Measurements from ENCODE around the gene DCXR. TPM values are rescaled to one million over a fixed set of nuclear protein-coding genes. Genes with fewer than 3 reads are reported as not detected.

Gene DCXR
- total and polyA plus RNA-seq, 9 donors: 16.7 to 217 (median 131) TPM

DNA sequence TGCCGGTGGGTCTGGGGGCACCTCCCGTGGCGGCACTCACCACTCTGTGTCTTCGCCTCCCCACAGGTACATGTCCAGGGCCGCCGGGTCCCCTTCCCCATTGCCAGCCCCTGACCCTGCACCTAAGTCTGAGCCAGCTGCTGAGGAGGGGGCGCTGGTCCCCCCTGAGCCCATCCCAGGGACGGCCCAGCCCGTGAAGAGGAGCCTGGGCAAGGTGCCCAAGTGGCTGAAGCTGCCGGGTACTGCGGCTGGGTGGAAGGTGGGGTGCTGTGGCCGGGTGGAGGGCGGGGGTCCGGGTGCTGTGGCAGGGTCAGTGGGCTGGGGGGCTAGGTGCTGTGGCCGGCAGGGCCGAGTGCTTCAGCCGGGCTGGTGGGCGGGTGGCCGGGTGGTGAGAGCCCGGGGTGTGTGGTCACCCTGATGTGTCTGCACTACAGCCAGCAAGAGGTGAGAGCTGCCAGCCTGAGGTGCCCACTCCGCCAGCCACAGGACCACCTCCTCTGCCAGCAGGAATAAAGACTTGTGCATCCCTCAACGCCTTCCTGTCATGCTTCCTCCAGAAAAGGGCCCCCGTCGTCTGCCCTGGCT, 20.5 kb downstream of the DCXR start:
- no peak overlapping the region for H3K27ac ChIP-seq

GRCh38 chr17:82016061-82016874, 21.2 kb downstream of the DCXR start:
- WGBS, 3 donors: 86 to 88% (median 87%) methylated on average over 17 to 28 of the region's 28 CpGs
- intact Hi-C loops (cut with DNase I): loop anchor here in 2 of 4 donors (5.0 kb wide), 1 partner anchor 54 kb away; the partner anchor contains the start of gene NOTUM (in 2 of the 2)
- peaks cover under 1% of the 10 kb centered on the region for H3K4me1 ChIP-seq (ENCODE audit: insufficient read depth)
- no peaks in the 10 kb centered on the region for H3K9me3 ChIP-seq
- no peak overlapping the region for H3K4me3 ChIP-seq
- H3K27ac ChIP-seq: no peak overlapping the region
- H3K27me3 ChIP-seq: no peaks in the 10 kb centered on the region
- DNase-seq: no peak
- no peaks in the 10 kb centered on the region for H3K36me3 ChIP-seq
- no peak for TF ChIP-seq POLR2A (IDR thresholded peaks at IDR 0.05)
- TF ChIP-seq CTCF (IDR thresholded peaks at IDR 0.05): no peak
- TF ChIP-seq EP300 (IDR thresholded peaks at IDR 0.05): no peak

More for the DNA sequence above, 20.5 kb downstream of the DCXR start:
- no peaks in the 10 kb centered on the region for H3K9me3 ChIP-seq
- TF ChIP-seq POLR2A (IDR thresholded peaks at IDR 0.05) (no peak), EP300 (IDR thresholded peaks at IDR 0.05) (no peak), CTCF (IDR thresholded peaks at IDR 0.05) (no peak)
- no peaks in the 10 kb centered on the region for H3K27me3 ChIP-seq
- DNase-seq: no peak
- no peaks in the 10 kb centered on the region for H3K36me3 ChIP-seq
- peaks cover 3% of the 10 kb centered on the region for H3K4me1 ChIP-seq (ENCODE audit: insufficient read depth)
- intact Hi-C loops (cut with DNase I): loop anchor here in 2 of 4 donors (5.0 kb wide), 1 partner anchor 55 kb away; the partner anchor contains the start of gene NOTUM (in 2 of the 2)
- no peak overlapping the region for H3K4me3 ChIP-seq
- WGBS, 3 donors: 83 to 89% (median 84%) methylated on average over 23 to 24 of the region's 24 CpGs

DNA sequence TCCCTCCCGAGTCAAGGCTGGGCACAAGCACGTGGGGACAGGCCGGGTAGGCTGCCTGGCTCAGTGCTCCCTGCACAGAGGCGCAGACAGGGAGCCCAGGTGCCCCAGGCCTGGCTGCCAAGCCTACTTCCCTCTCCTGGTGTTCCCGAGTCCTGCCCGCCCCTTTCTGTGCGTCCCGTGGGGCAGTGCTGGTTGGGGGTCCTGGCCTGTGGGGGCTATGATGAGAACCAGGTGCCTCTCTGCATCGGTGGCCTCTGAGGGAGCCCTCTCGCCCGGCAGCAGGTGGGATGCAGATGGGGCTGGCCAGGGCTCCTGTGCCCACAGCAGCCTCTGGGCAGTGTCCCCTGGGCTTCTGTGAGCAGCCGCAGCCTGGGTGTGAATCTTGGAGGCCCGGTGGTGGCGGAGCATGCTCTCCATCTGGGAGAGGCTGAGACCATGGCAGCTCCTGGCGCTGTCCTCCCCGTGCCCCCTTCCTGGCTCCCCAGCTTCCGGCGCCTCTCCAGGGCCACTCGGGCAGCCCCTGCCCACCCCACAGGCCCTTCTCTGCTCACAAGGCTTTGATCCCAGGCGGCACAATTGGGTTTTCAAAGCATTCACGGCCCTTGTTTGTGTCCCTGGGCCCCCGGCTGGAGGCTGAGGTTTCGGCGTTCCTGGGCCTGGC, 22.1 kb downstream of the DCXR start:
- Histone ChIP-seq H3K27me3 (no peaks in the 10 kb centered on the region), H3K4me3 (no peak overlapping the region), H3K27ac (no peak overlapping the region), H3K36me3 (no peaks in the 10 kb centered on the region), H3K4me1 (ENCODE audit: insufficient read depth) (no peaks in the 10 kb centered on the region), H3K9me3 (no peaks in the 10 kb centered on the region)
- intact Hi-C loops (cut with DNase I): loop anchor here in 2 of 4 donors (5.0 kb wide), 1 partner anchor 53 kb away; the partner anchor contains the start of gene NOTUM (in 2 of the 2)
- TF ChIP-seq EP300 (IDR thresholded peaks at IDR 0.05): no peak
- TF ChIP-seq POLR2A (IDR thresholded peaks at IDR 0.05): no peak
- TF ChIP-seq CTCF (IDR thresholded peaks at IDR 0.05): no peak
- WGBS, 3 donors: 83 to 86% (median 85%) methylated on average over 23 to 24 of the region's 24 CpGs
- no peak for DNase-seq

- H3K4me3 ChIP-seq: no peak overlapping the region
- no peak overlapping the region for H3K27ac ChIP-seq
- DNase-seq: no peak
- no peaks in the 10 kb centered on the region for H3K36me3 ChIP-seq
- H3K4me1 ChIP-seq (ENCODE audit: insufficient read depth): no peaks in the 10 kb centered on the region
- 86 to 88% (median 87%) methylated on average over 13 of the region's 13 CpGs for WGBS, 3 donors
- intact Hi-C loops (cut with DNase I): loop anchor here in 2 of 4 donors (5.0 kb wide), 1 partner anchor 53 kb away; the partner anchor contains the start of gene NOTUM (in 2 of the 2)
- H3K27me3 ChIP-seq: no peaks in the 10 kb centered on the region
- H3K9me3 ChIP-seq: no peaks in the 10 kb centered on the region
- TF ChIP-seq POLR2A (IDR thresholded peaks at IDR 0.05): no peak
- TF ChIP-seq EP300 (IDR thresholded peaks at IDR 0.05): no peak
- no peak for TF ChIP-seq CTCF (IDR thresholded peaks at IDR 0.05)
Observed at GRCh38 chr17:82014971-82015310, 22.6 kb downstream of the DCXR start.
